RWPE2 (cell line): Measurements from ENCODE around the gene SOCS6.
"Not testable (repeated sequence)": the region's sequence is repeated elsewhere in the genome, so short reads cannot be mapped to it uniquely, and the experiment has no call there.

ENCODE experiments used
- ATAC-seq: fragments of 200-7000 bp; cut with Tn5 transposase; 3 replicates; pipeline ENCODE4 v1.9.1; 2021; ENCODE audit warnings: low read depth
- DNase-seq: peaks from one replicate; pipeline ENCODE4 v3.0.0-alpha.2; 2020; ENCODE audit warnings: low spot score
- H3K27ac ChIP-seq: fragments of 450-650 bp; 2 replicates; pipeline ENCODE4 v1.5.1; 2017; ENCODE audit warnings: mild to moderate bottlenecking; ENCODE audit not compliant: poor library complexity, severe bottlenecking
- H3K27me3 ChIP-seq: fragments of 250-450 bp; sonication (Bioruptor Pico); 2 replicates; pipeline ENCODE4 v1.5.1; 2021; ENCODE audit warnings: mild to moderate bottlenecking, moderate library complexity; ENCODE audit not compliant: insufficient read depth, poor library complexity, severe bottlenecking
- H3K36me3 ChIP-seq: fragments of 250-450 bp; sonication (Bioruptor Pico); 2 replicates; pipeline ENCODE4 v1.5.1; 2020; ENCODE audit warnings: low read depth, mild to moderate bottlenecking, moderate library complexity
- H3K4me1 ChIP-seq: fragments of 250-450 bp; sonication (Bioruptor Pico); 2 replicates; pipeline ENCODE4 v1.5.1; 2021; ENCODE audit warnings: mild to moderate bottlenecking, moderate library complexity; ENCODE audit not compliant: insufficient read depth, poor library complexity, severe bottlenecking
- H3K4me3 ChIP-seq: fragments of 250-450 bp; sonication (Bioruptor Pico); 2 replicates; pipeline ENCODE4 v1.5.1; 2021; ENCODE audit warnings: mild to moderate bottlenecking, moderate library complexity; ENCODE audit not compliant: severe bottlenecking
- H3K9me3 ChIP-seq: fragments of 250-450 bp; sonication (Bioruptor Pico); 2 replicates; pipeline ENCODE4 v1.5.1; 2021; ENCODE audit warnings: mild to moderate bottlenecking, moderate library complexity; ENCODE audit not compliant: severe bottlenecking
- CTCF ChIP-seq: fragments of 450-650 bp; IDR thresholded peaks from one replicate; pipeline ENCODE4 v1.5.1; 2017; ENCODE audit warnings: mild to moderate bottlenecking, moderate library complexity; ENCODE audit not compliant: poor library complexity, severe bottlenecking

Gene SOCS6

GRCh38 chr18:70335892-70336726 lies 47.3 kb downstream of the SOCS6 start:
- Histone ChIP-seq H3K27me3 (no peaks in the 10 kb centered on the region), H3K36me3 (peaks cover 4% of the 10 kb centered on the region; the same call in 1 of the 2 replicates), H3K4me1 (peaks cover 41% of the 10 kb centered on the region), H3K4me3 (no peak overlapping the region), H3K9me3 (peaks cover 4% of the 10 kb centered on the region), H3K27ac (peak overlapping the region; percentile 90)
- no peak for TF ChIP-seq CTCF
- no peak for DNase-seq
- 0 out of 3 replicates have a peak, but pooled peaks have one; percentile 15 for ATAC-seq

GRCh38 chr18:70337139-70337972 lies 48.5 kb downstream of the SOCS6 start:
- Histone ChIP-seq H3K36me3 (peaks cover 5% of the 10 kb centered on the region), H3K9me3 (peaks cover 4% of the 10 kb centered on the region), H3K27ac (peak overlapping the region; percentile 90), H3K4me3 (no peak overlapping the region), H3K27me3 (no peaks in the 10 kb centered on the region), H3K4me1 (peaks cover 40% of the 10 kb centered on the region)
- peak; percentile 92 for ATAC-seq
- DNase-seq = peak; percentile 70
- no peak for TF ChIP-seq CTCF

GRCh38 chr18:70338890-70339289 lies 50.0 kb downstream of the SOCS6 start:
- H3K36me3 ChIP-seq = peaks cover 10% of the 10 kb centered on the region
- peaks cover 4% of the 10 kb centered on the region for H3K9me3 ChIP-seq
- no peak for TF ChIP-seq CTCF
- ATAC-seq = no peak
- no peak overlapping the region for H3K4me3 ChIP-seq
- no peak for DNase-seq
- peaks cover 27% of the 10 kb centered on the region for H3K4me1 ChIP-seq
- no peak overlapping the region for H3K27ac ChIP-seq
- no peaks in the 10 kb centered on the region for H3K27me3 ChIP-seq

- peaks cover 20% of the 10 kb centered on the region for H3K4me1 ChIP-seq
- ATAC-seq (no peak), DNase-seq (no peak)
- H3K4me3 ChIP-seq = no peak overlapping the region
- peaks cover under 1% of the 10 kb centered on the region for H3K9me3 ChIP-seq
- H3K36me3 ChIP-seq = peaks cover 10% of the 10 kb centered on the region
- no peak for TF ChIP-seq CTCF
- no peak overlapping the region for H3K27ac ChIP-seq
- no peaks in the 10 kb centered on the region for H3K27me3 ChIP-seq
These were observed 51.1 kb downstream of the SOCS6 start for GRCh38 chr18:70339915-70340314.

- H3K27ac ChIP-seq, H3K27me3 ChIP-seq, ATAC-seq, H3K4me3 ChIP-seq, H3K9me3 ChIP-seq, H3K4me1 ChIP-seq, DNase-seq: not testable (repeated sequence)
- peaks cover 12% of the 10 kb centered on the region; the same call in 1 of the 2 replicates for H3K36me3 ChIP-seq
These were observed 59.6 kb downstream of the SOCS6 start for GRCh38 chr18:70348481-70348880.
